Right lobe of liver (tissue), 4 donors: ENCODE data around the gene SLC29A3.

ENCODE experiments used
- POLR2A ChIP-seq: fragments of 450-650 bp; IDR thresholded peaks from one replicate; pipeline ENCODE4 v1.6.1; 2017; ENCODE audit warnings: antibody characterized with exemption, mild to moderate bottlenecking
- TF ChIP-seq, protein P1 (sequence below), 4 donors: fragments of 200-600 bp in 3 of 4; fragments of 450-650 bp in 1 of 4; IDR thresholded peaks; one replicate each; pipeline versions ENCODE4 v1.5.1 to v1.8.0; 2016 to 2022; ENCODE audit warnings: antibody characterized with exemption in 4 of 4, mild to moderate bottlenecking in 2 of 4
- donor health status: DM: no; HTN: no; CAD: no.
- donor health status: DM: no; HTN: no; CAD: no.
- donor health status: DM: no; HTN: yes; CAD: no.

DNA sequence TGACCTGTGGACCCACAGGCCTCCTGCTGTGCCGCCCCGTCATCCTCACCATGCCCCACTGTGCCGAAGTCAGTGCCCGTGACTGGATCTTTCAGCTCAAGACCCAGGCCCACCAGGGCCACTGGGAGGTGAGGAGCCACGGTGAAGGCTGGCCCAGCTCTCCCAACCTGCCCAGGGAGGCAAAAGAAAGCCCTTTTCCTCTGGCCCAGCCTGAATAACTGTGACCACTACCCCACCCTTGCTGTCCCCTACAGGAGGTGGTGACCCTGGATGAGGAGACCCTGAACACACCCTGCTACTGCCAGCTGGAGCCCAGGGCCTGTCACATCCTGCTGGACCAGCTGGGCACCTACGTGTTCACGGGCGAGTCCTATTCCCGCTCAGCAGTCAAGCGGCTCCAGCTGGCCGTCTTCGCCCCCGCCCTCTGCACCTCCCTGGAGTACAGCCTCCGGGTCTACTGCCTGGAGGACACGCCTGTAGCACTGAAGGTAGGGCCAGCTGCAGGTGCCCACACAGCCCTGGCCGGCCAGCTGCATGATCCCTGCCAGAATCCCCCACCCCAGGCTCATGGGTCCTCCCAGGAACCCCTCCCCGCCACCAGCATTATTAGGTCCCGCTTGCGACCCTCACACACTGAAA is 25.5 kb upstream of the SLC29A3 start:
- no peak for TF ChIP-seq POLR2A
- TF ChIP-seq, protein P1, sequence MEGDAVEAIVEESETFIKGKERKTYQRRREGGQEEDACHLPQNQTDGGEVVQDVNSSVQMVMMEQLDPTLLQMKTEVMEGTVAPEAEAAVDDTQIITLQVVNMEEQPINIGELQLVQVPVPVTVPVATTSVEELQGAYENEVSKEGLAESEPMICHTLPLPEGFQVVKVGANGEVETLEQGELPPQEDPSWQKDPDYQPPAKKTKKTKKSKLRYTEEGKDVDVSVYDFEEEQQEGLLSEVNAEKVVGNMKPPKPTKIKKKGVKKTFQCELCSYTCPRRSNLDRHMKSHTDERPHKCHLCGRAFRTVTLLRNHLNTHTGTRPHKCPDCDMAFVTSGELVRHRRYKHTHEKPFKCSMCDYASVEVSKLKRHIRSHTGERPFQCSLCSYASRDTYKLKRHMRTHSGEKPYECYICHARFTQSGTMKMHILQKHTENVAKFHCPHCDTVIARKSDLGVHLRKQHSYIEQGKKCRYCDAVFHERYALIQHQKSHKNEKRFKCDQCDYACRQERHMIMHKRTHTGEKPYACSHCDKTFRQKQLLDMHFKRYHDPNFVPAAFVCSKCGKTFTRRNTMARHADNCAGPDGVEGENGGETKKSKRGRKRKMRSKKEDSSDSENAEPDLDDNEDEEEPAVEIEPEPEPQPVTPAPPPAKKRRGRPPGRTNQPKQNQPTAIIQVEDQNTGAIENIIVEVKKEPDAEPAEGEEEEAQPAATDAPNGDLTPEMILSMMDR (IDR thresholded peaks at IDR 0.05), result no peak
